HL-60 (cell line): ENCODE measurements around the gene DLX4.

Experiments used
- DNase-seq, 2 experiments: peaks; one replicate each; pipeline ENCODE4 v3.0.0-alpha.2; 2010 to 2020; ENCODE audit warnings: low read depth in 1 of 2, low spot score in 1 of 2
- H3K27ac ChIP-seq: fragments of 250-450 bp; sonication (Bioruptor Pico); replicated peaks from 2 replicates; pipeline ENCODE4 v1.5.1; 2020; ENCODE audit warnings: mild to moderate bottlenecking, moderate library complexity
- H3K27me3 ChIP-seq: fragments of 250-450 bp; sonication (Bioruptor Pico); 2 replicates; pipeline ENCODE4 v1.5.1; 2021; ENCODE audit warnings: mild to moderate bottlenecking, moderate library complexity; ENCODE audit not compliant: insufficient read depth, poor library complexity, severe bottlenecking
- H3K4me3 ChIP-seq: replicated peaks from 2 replicates; pipeline ENCODE4 v1.5.1; 2011; ENCODE audit warnings: mild to moderate bottlenecking, control low read depth, low read length; ENCODE audit not compliant: insufficient read depth
- CTCF ChIP-seq: IDR thresholded peaks from one replicate; pipeline ENCODE4 v1.5.1; 2011; ENCODE audit warnings: low read length, control low read depth, inconsistent platforms; ENCODE audit not compliant: insufficient read depth
- GABPA ChIP-seq: IDR thresholded peaks from 2 replicates; pipeline ENCODE4 v1.6.1; 2012; ENCODE audit warnings: low read depth
- POLR2AphosphoS5 ChIP-seq: IDR thresholded peaks from 2 replicates; pipeline ENCODE4 v1.6.1; 2012; ENCODE audit warnings: low read depth
- REST ChIP-seq: IDR thresholded peaks from 2 replicates; pipeline ENCODE4 v1.6.1; 2012; ENCODE audit warnings: low read depth; ENCODE audit not compliant: insufficient replicate concordance
- SPI1 ChIP-seq: IDR thresholded peaks from 2 replicates; pipeline ENCODE4 v1.6.1; 2012; ENCODE audit warnings: low read depth, mild to moderate bottlenecking, borderline replicate concordance

The DLX4 gene

GRCh38 chr17:50021681-50022370, 52.8 kb downstream of the DLX4 start:
- DNase-seq: no peak
- H3K27me3 ChIP-seq: no peaks in the 10 kb centered on the region
- TF ChIP-seq CTCF (no peak), REST (no peak), POLR2AphosphoS5 (no peak), SPI1 (no peak), GABPA (no peak)

GRCh38 chr17:50022463-50023130, 53.6 kb downstream of the DLX4 start:
- Histone ChIP-seq H3K27ac (no peak overlapping the region), H3K27me3 (peaks cover 6% of the 10 kb centered on the region), H3K4me3 (no peak overlapping the region)
- TF ChIP-seq POLR2AphosphoS5 (no peak), SPI1 (no peak), REST (no peak), GABPA (no peak)
- no peak for DNase-seq

More at GRCh38 chr17:50021681-50022370, 52.8 kb downstream of the DLX4 start:
- Histone ChIP-seq H3K27ac (no peak overlapping the region), H3K4me3 (no peak overlapping the region)

- no peak for DNase-seq
- Histone ChIP-seq H3K27me3 (peaks cover 11% of the 10 kb centered on the region), H3K4me3 (no peak overlapping the region), H3K27ac (no peak overlapping the region)
- TF ChIP-seq REST: no peak
- TF ChIP-seq SPI1: no peak
- TF ChIP-seq CTCF: no peak
- no peak for TF ChIP-seq POLR2AphosphoS5
- no peak for TF ChIP-seq GABPA
Observed at GRCh38 chr17:50023520-50023919, 54.5 kb downstream of the DLX4 start.
